ENCODE data around the gene ATP8A2. TPM values are rescaled to one million over a fixed set of nuclear protein-coding genes. Genes with fewer than 3 reads are reported as not detected.

ATP8A2 gene
- polyA plus RNA-seq, 4 donors, result 5.5 to 7.4 (median 5.6) TPM

Other genes with a start within 250 kb of the ATP8A2 start
- gene AMER2, start 199.7 kb upstream of the ATP8A2 start, polyA plus RNA-seq (ENCODE audit: insufficient read length in 4 of 4), result under 1 TPM; 0.22 to 0.40 (median 0.38) TPM
- 10 to 100 TPM; 17.8 to 24.3 (median 22.6) TPM for gene MTMR6, start 84.5 kb upstream of the ATP8A2 start, polyA plus RNA-seq (ENCODE audit: insufficient read length in 4 of 4)
- gene NUP58, start 70.3 kb upstream of the ATP8A2 start, polyA plus RNA-seq (ENCODE audit: insufficient read length in 4 of 4), result 10 to 100 TPM; 44.8 to 51.4 (median 49.1) TPM

Measured in right renal pelvis (tissue), 4 donors.